Amniotic stem cell (primary cell): ENCODE data around the gene RDH13.
"Not testable (repeated sequence)": the region's sequence is repeated elsewhere in the genome, so short reads cannot be mapped to it uniquely, and the experiment has no call there.

Source experiments
- DNase-seq: peaks from one replicate; lab custom pipeline; 2025; lab: John Stamatoyannopoulos, UW

Gene RDH13

DNA sequence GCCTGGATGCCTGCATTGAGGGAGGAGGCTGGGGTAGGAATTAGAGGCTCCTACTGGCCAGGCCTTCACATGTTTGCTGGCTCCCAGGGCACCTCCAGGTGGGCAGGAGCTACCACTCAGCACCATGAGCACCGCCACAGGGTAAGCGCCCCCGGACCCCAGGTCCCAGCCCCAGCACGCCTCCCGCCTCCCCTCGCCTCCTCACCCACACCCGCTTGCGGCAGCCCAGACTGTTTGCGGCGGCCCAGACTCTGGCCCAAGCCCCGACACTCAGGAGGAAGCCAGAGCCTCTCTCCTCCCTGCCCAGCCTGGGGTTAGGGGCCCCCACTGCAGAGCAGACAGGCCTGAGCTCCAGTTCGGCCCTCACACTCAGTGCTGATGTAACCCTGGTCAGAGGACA is 13.4 kb upstream of the RDH13 start:
- no peak for DNase-seq

- DNase-seq = no peak
These were observed 12.5 kb upstream of the RDH13 start, which contains the start of gene EPS8L1 for GRCh38 chr19:55075371-55075998. TSS of gene EPS8L1 (plus strand) at chr19:55075869. CDS start at chr19:55076445, 576 bp downstream.

DNA sequence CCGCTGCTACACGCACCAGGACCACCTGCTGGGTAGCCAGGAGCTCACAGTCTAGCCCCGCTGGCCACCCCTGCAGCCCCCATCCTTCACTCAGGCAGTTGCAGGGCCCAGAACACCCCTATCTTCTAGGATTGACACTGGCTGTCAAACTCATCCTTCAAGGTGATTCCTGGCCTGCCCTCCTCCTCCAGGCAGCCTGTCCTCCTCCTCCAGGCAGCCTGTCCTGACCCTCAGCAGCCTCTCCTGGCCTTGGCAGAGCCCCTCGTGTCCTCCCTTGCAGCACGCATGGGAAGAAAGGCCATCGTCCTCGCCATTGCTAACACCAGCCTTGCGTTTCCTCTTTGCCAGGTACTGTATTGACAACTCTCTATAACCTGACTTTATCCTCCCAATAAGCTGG is 9.0 kb upstream of the RDH13 start:
- no peak for DNase-seq

- no peak for DNase-seq
These were observed 8.2 kb upstream of the RDH13 start for GRCh38 chr19:55071129-55071502.

GRCh38 chr19:55070466-55071128 is 7.6 kb upstream of the RDH13 start:
- no peak for DNase-seq

- no peak for DNase-seq
These were observed 6.9 kb upstream of the RDH13 start for GRCh38 chr19:55069865-55070197.

- DNase-seq = no peak
These were observed 6.3 kb upstream of the RDH13 start for GRCh38 chr19:55068950-55069864.

- DNase-seq = no peak
These were observed 4.9 kb upstream of the RDH13 start for GRCh38 chr19:55067869-55068268.

DNA sequence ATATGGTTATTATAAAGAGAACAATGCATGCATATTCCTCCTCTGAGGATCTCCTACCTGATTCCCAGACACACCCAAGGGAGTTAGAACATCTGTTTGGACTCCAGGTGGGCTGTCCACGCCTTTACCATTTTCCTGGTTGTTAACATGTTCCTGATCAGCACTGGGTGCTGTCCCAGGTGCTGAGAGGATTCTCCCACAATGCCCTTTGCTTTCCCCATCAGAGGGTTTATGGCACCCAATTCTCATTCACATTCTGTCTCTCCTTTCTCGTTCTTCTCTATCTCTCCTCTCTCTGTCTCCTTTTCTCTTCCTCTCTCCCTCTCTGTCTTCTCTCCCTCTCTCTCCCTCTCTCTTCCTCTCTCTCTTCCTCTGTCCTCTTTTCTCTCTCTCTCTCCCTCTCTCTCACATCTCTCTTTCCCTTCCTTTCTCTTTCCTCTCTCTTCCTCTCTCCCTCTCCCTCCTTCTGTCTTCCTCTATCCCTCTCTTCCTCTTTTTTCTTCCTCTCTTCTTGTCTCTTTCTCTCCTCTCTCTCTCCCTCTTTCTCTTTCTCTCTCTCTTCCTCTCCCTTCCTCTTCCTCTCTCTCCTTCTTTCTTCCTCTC is 3.3 kb upstream of the RDH13 start:
- DNase-seq = no peak

DNA sequence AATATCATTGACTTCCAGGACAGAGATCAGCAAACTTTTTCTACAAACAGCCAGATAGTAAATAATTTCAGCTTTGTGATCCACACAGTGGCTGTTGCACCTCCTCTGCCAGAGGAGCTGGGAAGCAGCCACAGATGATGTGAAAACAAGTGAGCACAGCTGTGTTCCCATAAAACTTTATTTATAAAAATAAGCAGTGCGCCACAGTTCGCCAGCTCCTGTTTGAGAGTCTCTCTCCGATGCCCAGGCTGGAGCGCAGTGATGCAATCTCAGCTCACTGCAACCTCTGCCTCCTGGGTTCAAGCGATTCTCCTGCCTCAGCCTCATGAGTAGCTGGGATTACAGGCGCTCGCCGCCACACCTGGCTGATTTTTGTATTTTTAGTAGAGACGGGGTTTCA is 2.6 kb upstream of the RDH13 start:
- not testable (repeated sequence) for DNase-seq

- no peak for DNase-seq
These were observed 520 bp upstream of the RDH13 start for GRCh38 chr19:55063492-55063843.

GRCh38 chr19:55060287-55060686 is 2.7 kb downstream of the RDH13 start:
- DNase-seq = not testable (repeated sequence)

DNA sequence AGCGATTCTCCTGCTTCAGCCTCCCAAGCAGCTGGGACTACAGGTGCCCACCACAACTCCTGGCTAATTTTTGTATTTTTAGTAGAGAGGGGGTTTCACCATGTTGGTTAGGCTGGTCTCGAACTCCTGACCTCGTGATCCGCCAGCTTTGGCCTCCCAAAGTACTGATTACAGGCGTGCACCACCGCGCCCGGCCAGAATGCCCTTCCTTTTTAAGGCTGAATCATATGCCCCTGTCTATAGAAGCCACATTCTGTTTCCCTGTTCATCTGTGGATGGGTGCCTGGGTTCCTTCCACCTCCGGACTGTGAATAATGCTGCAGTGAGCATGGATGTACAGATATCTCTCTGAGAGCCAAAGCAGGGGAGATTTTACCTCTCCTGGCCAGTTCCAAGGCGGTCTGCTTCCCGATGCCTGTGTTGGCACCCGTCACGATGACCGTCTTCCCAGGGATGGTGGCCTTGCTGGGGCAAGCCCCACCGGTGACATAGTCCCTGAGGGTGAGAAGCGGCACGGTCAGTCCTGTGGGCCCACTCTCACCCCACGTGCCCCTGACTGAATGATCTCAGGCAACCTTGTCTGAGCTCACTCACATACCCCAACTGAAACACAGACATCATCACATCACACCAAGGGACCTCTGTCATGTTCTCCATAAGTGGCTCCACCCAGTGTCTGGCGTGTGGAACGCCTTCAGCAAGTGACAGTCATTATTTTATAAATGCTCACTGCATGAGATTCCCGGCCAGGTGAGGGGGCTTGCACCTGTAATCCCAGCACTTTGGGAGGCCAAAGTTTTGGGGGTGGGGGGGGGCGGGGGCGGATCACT is 4.0 kb downstream of the RDH13 start:
- DNase-seq = no peak

DNA sequence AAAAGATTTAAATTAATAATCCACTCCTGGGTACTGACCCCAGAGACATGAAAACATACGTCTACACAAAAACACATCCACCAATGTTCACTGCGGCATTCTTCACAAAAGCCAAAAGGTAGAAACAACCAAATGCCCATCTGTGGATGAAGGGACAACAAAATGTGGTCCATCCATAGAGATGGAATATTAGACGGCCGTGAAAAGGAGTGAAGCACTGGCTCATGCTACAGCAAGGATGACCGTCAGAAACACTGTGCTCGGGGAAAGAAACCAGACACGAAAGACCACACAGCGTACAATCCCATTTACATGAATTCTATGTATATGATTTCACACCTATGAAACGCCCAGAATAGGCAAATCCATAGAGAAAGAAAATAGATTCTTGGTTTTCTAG is 6.1 kb downstream of the RDH13 start:
- DNase-seq = no peak

GRCh38 chr19:55053735-55054134 is 9.2 kb downstream of the RDH13 start:
- no peak for DNase-seq

GRCh38 chr19:55050749-55051532 is 12.0 kb downstream of the RDH13 start:
- DNase-seq = no peak

DNA sequence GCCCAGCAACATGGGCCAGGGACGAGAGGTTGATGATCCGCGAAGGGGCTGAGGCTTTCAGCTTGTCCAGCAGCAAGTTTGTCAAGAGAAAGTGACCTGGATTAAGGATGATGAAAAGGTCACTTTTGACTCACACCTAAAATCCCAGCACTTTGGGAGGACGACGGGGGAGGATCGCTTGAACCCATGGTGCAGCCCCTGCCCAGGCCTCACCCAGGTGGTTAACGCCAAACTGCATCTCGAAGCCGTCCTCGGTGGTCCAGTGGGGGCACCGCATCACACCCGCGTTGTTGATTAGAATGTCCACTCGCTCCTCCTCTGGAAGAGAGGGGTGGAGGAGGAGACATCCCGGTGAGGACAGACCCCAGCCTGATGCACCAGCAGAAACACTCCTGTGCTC is 14.5 kb downstream of the RDH13 start:
- no peak for DNase-seq

- DNase-seq = no peak
These were observed 15.0 kb downstream of the RDH13 start for GRCh38 chr19:55047951-55048350.

DNA sequence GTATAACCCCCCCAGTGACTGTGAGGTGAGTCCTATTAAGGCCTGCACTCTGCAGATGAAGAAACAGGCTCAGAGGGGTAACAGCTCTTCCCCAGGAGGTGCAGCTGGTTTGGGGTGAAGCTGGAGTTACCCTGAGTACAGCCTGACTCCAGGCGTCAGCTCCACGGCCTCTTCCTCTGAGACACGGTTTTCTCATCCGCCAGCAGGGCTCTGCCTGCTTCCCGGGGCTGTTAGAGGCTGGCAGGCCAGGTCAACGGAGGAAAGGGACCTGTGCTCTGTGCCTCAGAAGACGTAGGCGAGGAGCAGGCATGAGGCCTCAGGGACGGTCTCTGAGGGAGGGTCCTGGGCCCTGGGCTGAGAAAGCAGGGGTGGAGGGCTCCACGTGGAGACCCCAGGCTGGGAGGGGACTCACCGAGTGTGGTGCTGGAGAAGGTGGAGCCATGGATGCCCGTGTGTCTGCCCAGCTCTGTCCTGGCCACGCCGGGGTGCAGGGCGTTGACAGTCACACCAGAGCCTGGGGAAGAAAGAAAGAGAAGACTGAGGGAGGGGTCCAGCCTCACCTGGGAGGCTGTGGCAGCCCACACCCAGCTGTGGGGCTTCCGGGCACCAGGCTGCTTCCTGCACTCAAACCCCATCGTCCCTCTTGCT is 15.8 kb downstream of the RDH13 start:
- DNase-seq = no peak
